HG02759 (cell line): ENCODE measurements around the gene VAMP5.
"Not testable (repeated sequence)": the region's sequence is repeated elsewhere in the genome, so short reads cannot be mapped to it uniquely, and the experiment has no call there.

Experiments used
- ATAC-seq: cut with Tn5 transposase; IDR thresholded peaks from one replicate; pipeline ENCODE4 v1.9.1; 2021; ENCODE audit warnings: mild to moderate bottlenecking, moderate library complexity; ENCODE audit not compliant: unreplicated experiment

Gene VAMP5

DNA sequence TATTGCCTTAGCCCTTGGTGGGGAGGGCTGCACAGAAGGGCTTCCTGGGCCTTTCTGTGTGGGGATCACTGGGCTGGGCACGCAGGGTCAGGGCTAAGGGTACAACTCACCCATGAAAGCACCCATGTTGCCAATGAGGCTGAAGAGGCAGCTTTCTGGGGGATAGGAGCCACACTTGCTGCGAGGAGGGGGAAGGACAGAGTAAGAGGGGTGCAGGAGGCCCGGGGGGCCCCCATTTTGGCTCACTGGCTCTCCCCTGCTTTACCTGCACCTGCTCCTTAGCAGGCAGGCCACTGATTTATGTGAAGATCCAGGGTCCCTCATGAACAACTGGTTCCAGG is 16.0 kb downstream of the VAMP5 start:
- no peak for ATAC-seq

- ATAC-seq = no peak
These were observed 16.9 kb downstream of the VAMP5 start for GRCh38 chr2:85600951-85601770.

GRCh38 chr2:85601771-85602475 is 17.7 kb downstream of the VAMP5 start:
- ATAC-seq = peak; percentile 42

GRCh38 chr2:85602476-85603234 is 18.4 kb downstream of the VAMP5 start, which contains the start of gene TMEM150A:
Gene TMEM150A, minus strand, starts transcription at chr2:85602698. Its CDS starts 750 bp downstream, at chr2:85601948.
- ATAC-seq = peak; percentile 99

DNA sequence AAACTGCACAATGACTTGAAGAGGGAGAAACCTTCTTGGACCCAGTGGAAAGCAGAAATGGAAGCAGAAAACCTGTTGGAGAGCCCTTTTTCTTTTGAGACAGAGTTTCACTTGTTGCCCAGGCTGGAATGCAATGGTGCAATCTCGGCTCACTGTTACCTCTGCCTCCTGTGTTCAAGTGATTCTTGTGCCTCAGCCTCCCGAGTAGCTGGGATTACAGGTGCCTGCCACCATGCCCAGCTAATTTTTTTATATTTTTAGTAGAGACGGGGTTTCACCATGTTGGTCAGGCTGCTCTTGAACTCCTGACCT is 19.9 kb downstream of the VAMP5 start:
- not testable (repeated sequence) for ATAC-seq

- ATAC-seq = no peak
These were observed 20.5 kb downstream of the VAMP5 start for GRCh38 chr2:85604568-85605339.

- no peak for ATAC-seq
These were observed 21.3 kb downstream of the VAMP5 start for GRCh38 chr2:85605406-85606115.

- no peak for ATAC-seq
These were observed 21.9 kb downstream of the VAMP5 start for GRCh38 chr2:85606116-85606455.

DNA sequence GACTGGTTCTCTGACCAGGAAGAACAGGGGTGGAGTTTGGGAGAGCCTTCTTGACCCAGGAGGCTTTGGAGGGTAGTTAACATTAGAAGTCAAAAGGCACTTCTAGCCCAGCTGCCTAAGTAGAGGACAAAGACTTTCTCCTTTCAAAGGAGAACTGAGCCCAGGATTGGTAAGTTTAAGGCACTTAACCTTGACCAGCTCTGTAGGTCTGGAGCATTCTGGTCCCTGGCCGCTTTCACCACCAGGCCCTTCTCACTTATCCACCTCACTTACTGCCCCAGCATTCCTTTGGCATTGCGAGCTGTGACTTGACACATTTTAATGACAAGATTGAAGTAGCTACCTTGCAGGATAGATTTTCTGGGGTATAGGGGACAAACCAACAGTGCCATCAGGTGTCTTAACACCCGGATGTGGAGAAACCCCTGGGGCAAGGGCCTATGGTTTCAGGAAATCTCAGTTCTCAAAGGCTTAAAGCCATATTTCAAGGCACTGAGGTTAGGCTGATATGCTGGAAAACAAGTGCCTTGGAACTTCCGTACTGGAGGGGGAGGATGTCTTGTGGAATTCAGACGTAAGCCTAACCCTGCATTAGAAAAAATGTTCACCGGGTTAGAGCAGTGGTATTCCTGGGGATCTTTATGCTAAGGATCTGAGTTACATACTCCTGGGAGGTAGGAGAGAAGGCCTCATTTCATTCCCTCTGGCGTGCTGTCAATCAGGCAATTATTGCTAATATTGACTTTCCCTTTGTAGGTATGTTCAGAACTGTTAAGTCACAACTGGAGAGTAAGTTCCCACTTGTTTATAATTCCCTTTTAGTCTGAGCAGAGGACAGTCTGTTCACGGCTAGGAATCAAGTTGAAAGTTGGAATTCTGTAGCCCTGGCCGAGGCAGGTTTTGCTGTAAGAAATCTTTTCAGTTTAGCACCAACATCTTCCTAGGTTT is 23.3 kb downstream of the VAMP5 start:
- no peak for ATAC-seq

- ATAC-seq = no peak
These were observed 27.0 kb downstream of the VAMP5 start for GRCh38 chr2:85611217-85611704.

GRCh38 chr2:85611705-85612587 is 27.7 kb downstream of the VAMP5 start, which contains the start of gene C2orf68:
Gene C2orf68, minus strand, starts transcription at chr2:85612066. Its CDS starts 82 bp downstream, at chr2:85611984.
- peak; percentile 78 for ATAC-seq

GRCh38 chr2:85613717-85614515 is 29.7 kb downstream of the VAMP5 start:
- no peak for ATAC-seq

DNA sequence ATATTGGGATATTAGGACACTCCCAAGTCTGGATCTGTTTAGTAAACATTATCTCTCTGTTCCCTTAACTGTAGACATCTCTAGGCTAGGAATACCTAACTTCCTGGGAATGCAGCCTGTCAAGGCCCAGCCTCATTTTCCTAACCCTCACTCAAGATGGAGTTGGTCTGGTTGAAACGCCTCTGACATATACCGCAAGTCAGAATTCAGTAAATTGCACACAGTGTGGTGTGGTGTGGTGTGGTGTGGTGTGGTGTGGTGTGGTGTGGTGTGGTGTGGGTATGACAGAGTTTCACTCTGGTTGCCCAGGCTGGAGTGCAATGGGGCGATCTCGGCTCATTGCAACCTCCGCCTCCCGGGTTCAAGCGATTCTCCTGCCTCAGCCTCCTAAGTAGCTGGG is 30.5 kb downstream of the VAMP5 start:
- not testable (repeated sequence) for ATAC-seq

- ATAC-seq = no peak
These were observed 31.1 kb downstream of the VAMP5 start for GRCh38 chr2:85615413-85615728.

GRCh38 chr2:85617723-85618122 is 33.5 kb downstream of the VAMP5 start:
- ATAC-seq = not testable (repeated sequence)

GRCh38 chr2:85619617-85620016 is 35.4 kb downstream of the VAMP5 start:
- no peak for ATAC-seq

GRCh38 chr2:85621338-85621737 is 37.1 kb downstream of the VAMP5 start:
- ATAC-seq = no peak
